Glomerular endothelial cell (primary cell): ENCODE results near the gene ITGBL1. TPM values are rescaled to one million over a fixed set of nuclear protein-coding genes. Genes with fewer than 3 reads are reported as not detected.

Source experiments
- DNase-seq: peaks from one replicate; pipeline ENCODE4 v3.0.0-alpha.2; 2011; ENCODE audit warnings: low read depth, low spot score; ENCODE audit errors: extremely low read depth
- total RNA-seq: library from RNA; depleted of rRNA; stranded (reverse); fragments of >200 nt; gene quantifications from 2 replicates; pipeline ENCODE4 v1.2.3, GENCODE V29; 2015

The ITGBL1 gene
- total RNA-seq, 1 donor from 2014 or later, result 1.3 TPM

DNA sequence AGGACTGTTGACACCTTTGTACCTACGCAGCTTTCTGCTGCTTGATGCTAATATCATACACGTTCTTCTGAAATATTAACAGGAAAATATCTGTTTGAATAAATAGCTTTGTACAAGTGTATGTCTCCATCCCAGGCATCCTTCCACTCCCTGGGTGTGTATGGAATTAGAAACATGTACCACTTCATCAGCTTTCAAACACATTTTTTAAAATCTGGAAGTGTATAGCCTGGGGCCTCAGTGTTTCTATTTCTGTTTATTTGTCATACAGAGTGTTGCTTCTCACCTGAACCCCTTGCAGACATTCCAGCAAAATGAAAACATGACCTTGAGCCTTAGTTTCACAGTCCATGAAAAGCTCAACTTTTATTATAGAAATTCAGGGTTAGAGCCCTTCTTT is 168.6 kb downstream of the ITGBL1 start:
- no peak for DNase-seq

GRCh38 chr13:101623470-101624209 is 171.2 kb downstream of the ITGBL1 start:
- peak; percentile 33 for DNase-seq

- peak; percentile 48 for DNase-seq
Measured at GRCh38 chr13:101624210-101624922, 171.9 kb downstream of the ITGBL1 start.

DNA sequence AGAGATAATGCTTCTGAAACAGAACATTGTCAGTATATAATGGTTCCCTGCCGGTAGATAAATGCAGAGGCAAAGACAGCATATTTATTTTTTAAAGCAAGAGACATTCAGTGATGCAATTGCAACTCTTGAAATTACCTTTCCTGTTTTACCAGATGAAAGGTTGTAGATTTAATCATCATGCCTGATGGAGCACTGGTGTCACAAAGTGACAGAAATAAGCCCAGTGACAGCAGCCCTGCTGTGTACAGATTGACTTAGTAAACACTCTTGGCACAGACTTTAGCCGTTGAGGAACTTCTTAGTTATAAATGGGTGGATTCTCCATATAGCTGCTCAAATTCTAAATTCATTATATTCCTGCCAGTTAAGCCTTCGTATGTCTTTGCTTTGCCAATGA is 172.5 kb downstream of the ITGBL1 start:
- no peak for DNase-seq

DNA sequence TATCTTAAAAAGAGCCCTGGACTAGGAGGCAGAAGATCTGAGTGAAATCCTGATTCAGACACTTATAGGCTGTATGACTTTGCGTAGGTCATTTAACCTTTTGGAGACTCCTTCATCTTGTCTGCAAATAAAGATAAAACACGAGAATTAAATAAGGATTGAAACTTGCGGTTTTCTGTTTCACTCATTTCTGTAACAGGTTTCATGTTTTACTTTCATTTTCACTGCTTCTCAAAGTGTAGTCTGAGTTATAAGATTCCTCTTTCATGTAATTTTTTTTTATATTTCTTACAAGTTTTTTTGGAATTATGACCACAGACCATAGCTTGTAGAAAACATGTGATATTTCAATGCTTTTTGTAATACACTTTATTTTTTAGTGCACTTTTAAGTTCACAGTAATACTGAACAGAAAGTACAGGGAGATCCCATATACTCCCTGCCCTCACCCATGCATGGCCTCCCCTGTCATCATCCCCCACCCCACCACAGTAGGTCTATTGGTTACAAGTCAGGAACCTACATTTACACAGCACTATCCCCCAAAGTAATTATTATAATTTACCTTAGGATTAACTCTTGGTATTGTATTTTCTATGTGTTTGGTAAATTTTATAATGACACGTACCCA is 174.6 kb downstream of the ITGBL1 start:
- no peak for DNase-seq

- no peak for DNase-seq
Measured at GRCh38 chr13:101627556-101627943, 175.1 kb downstream of the ITGBL1 start.

- no peak for DNase-seq
Measured at GRCh38 chr13:101628900-101629299, 176.4 kb downstream of the ITGBL1 start.

DNA sequence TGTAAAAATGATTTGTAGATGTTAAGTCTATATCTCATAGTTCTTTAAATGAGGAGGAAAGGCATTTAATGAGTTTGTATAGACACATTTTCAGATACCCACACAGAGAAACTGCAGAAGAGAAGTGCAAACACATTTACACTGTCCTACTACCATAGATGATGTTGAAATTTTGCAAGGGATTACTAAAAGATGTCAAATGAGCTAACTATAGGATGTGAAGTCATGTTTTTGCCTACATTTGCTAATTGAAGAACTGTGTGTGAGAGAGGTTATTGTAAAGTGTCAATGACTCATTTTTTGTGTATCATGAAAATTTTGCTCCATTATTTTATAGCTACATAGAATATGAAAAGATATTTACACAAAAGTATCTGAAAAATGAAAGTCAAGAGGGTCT is 178.9 kb downstream of the ITGBL1 start:
- no peak for DNase-seq

DNA sequence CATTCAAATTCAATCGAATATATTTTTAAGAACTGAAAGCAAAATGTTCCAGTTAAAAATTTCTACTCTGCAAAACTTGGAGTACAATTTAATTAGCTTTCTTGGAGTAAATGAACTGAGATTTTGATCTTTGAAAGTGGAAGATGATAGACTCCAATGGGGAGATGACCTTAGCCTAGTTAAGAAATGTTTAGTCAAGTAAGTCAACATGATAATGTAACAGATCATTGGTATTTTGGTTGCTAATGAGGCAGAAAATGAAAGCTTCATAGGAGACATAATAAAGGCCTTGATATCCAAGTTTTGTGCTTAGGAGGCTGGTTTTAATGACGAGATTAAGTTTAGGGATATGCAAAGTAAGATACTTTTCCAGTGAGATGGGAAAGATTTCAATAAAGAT is 181.7 kb downstream of the ITGBL1 start:
- no peak for DNase-seq

- no peak for DNase-seq
Measured at GRCh38 chr13:101639711-101640110, 187.2 kb downstream of the ITGBL1 start.

DNA sequence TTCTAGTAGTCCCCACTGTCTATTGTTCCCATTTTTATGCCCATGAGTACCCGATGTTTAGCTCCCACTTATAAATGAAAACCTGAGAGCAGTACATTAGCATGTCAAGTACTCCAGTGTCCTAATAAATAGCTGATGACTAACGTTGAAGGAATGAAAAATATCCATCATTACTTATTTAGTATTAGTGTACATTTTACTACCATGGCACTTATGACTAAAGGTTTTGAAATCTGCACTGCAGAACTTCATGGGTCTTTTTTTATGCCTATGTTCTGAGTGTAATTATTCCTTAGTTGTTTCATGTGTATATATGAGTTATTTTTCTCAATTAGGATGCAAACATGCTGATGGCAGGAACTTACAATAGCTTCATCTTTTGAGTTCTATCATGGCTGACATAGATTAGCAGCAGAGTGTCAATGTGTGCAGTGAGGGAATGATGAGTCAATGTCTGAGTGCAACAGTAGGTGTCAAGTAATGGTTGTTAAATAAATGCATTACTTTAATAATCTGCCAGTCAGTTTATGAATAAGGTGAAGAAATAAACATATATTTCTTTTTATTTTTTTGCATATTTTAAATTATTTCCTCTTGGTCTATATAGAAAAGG is 188.4 kb downstream of the ITGBL1 start:
- DNase-seq, result peak; percentile 52

DNA sequence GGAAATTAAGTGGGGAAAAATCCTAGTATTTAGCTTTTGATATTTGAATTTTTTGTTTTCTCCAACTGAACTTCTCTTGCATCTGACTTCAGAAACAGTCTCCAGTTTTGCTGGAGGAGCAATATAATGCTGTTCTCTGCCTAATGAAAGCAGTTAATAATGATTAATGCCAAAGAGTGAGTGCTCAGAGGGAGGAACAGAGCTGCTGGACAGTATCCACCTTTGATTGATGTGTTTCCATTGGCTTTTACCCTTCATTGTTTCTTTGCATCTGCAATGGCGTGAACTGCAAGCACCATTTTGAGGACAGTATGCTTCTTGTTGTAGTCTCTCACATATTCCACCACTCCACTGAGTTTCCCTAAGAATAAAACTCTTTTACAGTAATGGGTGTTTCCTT is 193.4 kb downstream of the ITGBL1 start:
- no peak for DNase-seq

DNA sequence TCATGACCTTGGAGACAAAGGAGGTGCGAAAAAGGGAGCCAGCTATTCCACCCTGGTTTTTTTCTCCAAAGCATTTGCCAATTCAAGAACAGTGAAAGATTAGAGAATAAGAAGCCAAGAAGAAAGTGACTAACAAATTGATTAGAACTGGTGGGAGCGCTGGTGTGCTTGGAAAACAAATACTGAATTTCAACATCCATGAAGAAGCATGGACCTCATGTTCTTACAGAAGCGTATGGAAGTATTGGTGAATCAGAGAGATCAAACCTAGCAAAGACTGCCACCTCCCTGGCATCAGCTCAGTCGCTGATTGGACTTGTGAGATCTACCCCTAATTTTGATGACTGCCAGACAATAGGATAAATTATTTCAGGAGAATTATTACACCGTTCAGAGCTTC is 195.3 kb downstream of the ITGBL1 start:
- no peak for DNase-seq

GRCh38 chr13:101648766-101649487 is 196.5 kb downstream of the ITGBL1 start:
- DNase-seq, result no peak

- no peak for DNase-seq
Measured at GRCh38 chr13:101649488-101650126, 197.1 kb downstream of the ITGBL1 start.

DNA sequence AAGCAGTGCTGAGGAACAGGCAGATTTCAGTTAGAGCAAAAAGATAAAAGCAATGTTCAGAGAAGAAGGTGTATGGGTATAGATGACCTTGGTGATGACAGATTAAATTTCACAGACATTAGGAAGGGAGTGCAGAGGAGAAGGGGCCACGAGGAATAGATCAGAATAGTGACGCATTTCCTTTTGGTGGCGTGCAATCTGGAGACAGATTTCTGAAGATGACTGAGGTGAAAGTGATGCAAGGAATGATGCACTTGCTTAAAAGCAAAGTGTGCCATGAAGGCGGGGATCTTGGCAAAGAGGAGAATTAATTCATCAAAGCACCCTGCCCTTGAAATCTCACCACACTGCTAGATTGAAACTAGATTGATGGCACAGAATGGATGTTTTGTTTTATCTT is 202.4 kb downstream of the ITGBL1 start:
- DNase-seq, result no peak

- no peak for DNase-seq
Measured at GRCh38 chr13:101655435-101655834, 203.0 kb downstream of the ITGBL1 start.

GRCh38 chr13:101660711-101661110 is 208.2 kb downstream of the ITGBL1 start:
- no peak for DNase-seq

DNA sequence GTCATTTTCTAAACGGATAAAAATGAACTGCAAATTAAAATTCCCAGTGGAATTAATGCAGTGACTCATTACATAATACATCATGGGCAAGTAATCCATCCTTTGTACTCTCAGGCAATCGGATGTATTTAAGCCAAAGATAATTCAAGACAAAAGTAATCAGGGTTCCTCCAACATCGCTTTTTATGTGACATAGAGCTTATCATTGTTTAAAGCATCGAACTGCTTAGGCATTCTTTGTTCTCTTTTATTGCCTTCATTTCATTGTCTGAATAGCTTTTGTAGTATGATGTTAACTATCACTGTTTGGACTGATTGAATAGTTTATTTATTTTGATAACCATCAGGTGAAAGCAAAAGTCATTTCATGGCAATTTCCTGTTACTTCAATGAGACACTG is 209.4 kb downstream of the ITGBL1 start:
- no peak for DNase-seq

DNA sequence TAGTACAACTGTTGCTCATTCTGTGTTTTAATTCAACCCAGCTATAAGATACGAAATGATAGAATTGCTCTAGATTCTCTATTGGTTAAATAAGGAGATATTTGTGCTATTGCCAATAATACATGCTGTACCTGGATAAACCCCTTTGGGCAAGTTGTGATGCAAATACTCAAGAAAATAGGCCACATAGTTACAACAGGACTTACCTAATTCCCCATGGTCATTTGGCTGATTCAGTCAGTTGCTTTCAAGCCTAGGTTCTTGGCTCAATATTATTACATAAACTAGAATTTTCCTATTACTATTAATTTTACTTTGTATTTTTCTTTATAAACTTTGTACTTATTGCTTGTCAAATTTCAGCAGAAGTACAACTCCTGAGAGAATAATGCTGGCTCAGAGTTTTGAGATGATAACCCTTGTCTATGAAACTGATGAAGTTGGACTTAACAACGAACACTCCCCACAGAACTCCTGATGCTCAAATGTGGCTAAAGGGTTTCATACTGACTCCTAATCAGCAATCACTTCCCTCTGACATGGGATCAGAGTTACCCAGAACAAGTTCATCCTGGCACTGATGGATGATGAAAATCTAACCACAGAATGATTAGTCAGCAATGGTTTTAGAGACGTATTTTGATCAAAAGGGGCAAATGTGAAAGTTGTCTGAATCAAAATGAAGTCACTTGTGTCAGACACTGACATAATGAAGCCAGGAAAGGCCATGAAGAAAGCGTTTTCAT is 221.1 kb downstream of the ITGBL1 start:
- DNase-seq, result no peak
